ENCODE measurements around the gene PRXL2B. TPM values are rescaled to one million over a fixed set of nuclear protein-coding genes. Genes with fewer than 3 reads are reported as not detected.

PRXL2B gene
- total RNA-seq, 4 donors from 2014 or later: 7.1 to 19.2 (median 8.8) TPM

DNA sequence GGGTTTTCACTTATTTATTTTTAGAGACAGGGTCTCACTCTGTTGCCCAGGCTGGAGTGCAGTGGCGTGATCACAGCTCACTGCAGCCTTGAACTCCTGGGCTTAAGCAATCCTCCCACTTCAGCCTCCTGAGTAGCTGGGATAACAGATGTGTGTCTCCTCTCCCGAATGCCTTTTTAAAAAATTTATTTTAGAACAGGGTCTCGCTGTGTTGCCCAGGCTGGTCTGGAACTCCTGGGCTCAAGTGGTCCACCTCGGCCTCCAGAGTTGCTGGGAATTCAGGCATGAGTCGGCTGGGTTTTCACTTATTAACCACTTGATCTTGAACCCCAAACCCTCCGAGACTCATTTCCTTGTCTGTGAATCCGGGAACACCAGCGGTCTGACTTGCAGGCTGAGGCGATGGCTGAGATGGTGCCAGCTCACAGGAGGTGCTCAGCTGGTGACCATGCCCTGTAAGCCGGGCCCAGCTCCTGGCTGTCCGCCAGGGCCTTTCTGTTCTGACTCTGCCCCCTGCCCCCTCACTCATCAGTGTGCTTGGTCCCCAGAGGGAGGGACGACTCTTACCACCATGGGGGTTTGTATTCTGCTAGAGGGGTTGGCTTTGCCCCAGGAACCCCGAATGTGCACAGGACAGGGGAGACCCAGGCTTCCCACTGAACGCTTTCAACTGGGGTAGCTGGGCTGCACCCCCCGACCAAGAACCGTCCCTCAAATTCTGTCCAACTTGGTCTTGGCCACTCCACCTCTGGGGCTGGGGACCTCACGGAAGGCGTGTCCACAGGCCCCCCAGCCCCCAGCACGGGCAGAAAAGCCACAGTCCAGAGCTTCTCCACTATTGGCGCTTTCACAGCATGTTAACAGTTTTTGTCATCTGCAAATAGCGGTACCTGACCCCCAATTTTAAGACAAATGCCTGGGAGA is 23.7 kb downstream of the PRXL2B start:
- DNase-seq (ENCODE audit: low spot score) (no peak), ATAC-seq (ENCODE audit: low FRiP score) (no peak)
- TF ChIP-seq, protein P1, sequence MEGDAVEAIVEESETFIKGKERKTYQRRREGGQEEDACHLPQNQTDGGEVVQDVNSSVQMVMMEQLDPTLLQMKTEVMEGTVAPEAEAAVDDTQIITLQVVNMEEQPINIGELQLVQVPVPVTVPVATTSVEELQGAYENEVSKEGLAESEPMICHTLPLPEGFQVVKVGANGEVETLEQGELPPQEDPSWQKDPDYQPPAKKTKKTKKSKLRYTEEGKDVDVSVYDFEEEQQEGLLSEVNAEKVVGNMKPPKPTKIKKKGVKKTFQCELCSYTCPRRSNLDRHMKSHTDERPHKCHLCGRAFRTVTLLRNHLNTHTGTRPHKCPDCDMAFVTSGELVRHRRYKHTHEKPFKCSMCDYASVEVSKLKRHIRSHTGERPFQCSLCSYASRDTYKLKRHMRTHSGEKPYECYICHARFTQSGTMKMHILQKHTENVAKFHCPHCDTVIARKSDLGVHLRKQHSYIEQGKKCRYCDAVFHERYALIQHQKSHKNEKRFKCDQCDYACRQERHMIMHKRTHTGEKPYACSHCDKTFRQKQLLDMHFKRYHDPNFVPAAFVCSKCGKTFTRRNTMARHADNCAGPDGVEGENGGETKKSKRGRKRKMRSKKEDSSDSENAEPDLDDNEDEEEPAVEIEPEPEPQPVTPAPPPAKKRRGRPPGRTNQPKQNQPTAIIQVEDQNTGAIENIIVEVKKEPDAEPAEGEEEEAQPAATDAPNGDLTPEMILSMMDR (IDR thresholded peaks at IDR 0.05): no peak

DNA sequence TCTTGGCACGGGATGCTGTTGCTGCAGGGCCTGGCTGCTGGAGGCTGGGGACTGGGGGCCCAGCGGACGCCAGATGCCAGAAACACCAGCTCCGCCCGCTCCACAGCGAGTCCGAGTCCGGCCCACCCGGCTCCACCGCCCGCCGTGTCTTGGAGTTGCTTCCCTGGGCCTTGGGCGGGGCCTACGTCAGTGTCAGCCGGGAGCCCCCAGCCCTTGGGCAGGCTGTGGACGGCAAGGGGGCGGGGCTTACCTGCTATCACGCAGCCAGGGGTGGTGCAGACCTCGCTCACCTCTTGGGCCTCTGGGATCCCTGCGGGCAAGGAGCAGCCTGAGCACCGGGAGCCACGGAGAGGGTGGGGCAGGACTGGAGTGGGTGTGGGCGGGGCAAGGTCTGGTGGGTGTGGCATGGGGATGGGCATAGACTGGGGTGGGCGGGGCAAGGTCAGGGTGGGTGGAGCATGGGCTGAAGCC is 24.5 kb downstream of the PRXL2B start:
- DNase-seq (ENCODE audit: low spot score) (no peak), ATAC-seq (ENCODE audit: low FRiP score) (no peak)
- TF ChIP-seq, protein P1 (IDR thresholded peaks at IDR 0.05): no peak

- ATAC-seq (ENCODE audit: low FRiP score): no peak
These were observed 25.3 kb downstream of the PRXL2B start for GRCh38 chr1:2611621-2612437.

DNA sequence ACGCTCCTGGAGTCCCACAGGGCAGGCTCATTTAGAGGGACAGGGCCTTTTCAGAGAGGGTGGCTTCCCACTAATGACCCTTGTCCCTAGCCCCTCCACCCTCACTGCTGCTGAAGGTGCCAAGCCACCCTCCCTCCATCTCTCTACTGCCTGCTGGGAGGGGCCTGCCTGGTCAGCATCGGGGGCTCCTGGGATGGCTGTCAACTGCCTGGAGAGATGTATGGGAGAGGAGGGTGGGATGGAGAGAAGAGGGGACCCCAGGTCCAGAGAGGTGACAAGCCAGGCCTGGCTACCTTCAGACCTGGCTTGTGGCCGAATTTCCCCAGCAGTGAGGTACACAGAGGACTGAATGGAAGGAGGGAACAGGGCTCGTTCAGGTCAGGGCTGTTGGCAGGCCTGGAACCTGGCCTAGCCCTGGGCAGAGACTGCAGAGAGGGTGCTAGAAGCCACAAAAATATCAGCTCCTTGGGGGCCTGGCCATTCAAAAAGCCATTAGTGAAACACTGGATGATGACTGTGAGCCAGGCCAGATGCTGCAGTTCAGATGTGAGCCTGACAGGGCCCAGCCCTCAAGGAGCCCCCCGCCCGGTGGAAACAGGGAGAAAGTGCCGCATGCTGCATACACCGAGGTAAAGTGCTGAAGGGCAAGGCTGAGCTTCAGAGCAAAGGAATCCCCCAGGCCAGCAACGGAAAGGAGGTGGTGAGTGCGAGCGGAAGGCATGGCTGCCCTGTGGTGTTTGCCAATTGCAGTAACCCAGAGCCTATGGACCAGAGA is 26.2 kb downstream of the PRXL2B start:
- TF ChIP-seq, protein P1 (IDR thresholded peaks at IDR 0.05): no peak
- ATAC-seq (ENCODE audit: low FRiP score) (no peak), DNase-seq (ENCODE audit: low spot score) (no peak)

More at GRCh38 chr1:2611621-2612437, 25.3 kb downstream of the PRXL2B start:
- TF ChIP-seq, protein P1 (IDR thresholded peaks at IDR 0.05): no peak
- no peak for DNase-seq (ENCODE audit: low spot score)

DNA sequence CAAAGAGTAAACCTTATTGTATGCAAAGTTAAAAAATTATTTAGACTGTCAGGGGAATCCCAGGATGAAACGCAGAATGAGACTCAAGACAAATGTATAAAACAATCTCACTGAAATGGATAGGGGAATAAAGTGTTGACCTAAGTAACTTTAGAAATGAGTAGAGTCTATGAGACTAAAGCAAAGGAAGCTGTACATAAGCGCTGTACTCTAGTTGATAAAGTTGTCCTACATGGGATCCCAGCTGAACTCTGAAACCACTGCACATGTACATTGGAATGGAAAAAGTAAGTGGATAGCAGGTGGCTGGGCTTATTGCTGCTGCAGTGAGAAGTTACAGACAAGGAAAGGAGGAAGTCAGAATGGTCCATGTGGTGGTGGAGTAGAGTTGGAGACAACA is 27.6 kb downstream of the PRXL2B start:
- ATAC-seq (ENCODE audit: low FRiP score) (no peak), DNase-seq (ENCODE audit: low spot score) (no peak)
- TF ChIP-seq, protein P1 (IDR thresholded peaks at IDR 0.05): no peak

DNA sequence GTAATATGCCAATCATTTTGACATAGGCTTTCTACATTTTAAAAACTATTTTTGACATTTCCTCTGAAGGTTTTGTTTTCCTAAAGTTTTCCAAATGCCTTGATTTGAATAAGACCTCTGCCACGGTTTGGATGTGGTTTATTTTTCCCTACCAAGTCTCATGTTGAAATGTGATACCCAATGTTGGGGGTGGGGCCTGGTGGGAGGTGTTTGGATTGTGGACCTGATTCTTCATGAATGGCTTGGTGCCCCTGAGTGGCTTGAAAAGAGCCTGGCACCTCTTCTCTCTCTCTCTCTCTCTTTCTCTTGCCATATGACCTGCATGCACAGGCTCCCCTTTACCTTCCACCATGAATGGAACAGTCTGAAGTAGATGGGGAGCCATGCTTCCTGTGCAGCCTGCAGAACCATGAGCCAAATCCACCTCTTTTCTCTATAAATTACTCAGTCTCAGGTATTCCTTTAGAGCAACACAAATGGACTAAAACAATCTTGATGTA is 31.4 kb downstream of the PRXL2B start:
- ATAC-seq (ENCODE audit: low FRiP score) (no peak), DNase-seq (ENCODE audit: low spot score) (no peak)
- TF ChIP-seq, protein P1 (IDR thresholded peaks at IDR 0.05): no peak
